Hematopoietic multipotent progenitor cell (in vitro differentiated cells): ENCODE results near the gene PRMT9. TPM values are rescaled to one million over a fixed set of nuclear protein-coding genes. Genes with fewer than 3 reads are reported as not detected.

Source experiments
- DNase-seq, 3 donors: peaks; one replicate each; pipeline ENCODE4 v3.0.0-alpha.2; 2011 to 2015; ENCODE audit warnings: low read depth in 2 of 3, low spot score in 2 of 3
- total RNA-seq: library from RNA; depleted of rRNA; stranded (reverse); fragments of >200 nt; gene quantifications from one replicate; pipeline ENCODE4 v1.2.3, GENCODE V29; 2012

PRMT9 gene
- total RNA-seq, 1 donor: 11.3 TPM

DNA sequence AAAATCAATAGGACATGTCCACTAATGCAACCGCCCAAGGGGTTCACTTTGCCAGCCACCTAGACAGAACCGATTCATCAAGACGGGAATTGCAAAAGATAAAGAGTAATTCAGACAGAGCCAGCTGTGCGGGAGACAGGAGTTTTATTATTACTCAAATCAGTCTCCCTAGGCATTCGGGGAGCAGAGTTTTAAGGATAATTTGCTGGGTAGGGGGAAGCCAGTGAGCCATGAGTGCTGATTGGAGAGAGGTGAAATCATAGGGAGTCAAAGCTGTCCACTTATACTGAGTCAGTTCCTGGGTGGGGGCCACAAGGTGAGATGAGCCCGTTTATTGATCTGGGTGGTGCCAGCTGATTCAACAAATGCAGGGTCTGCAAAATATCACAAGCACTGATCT, 58.2 kb downstream of the PRMT9 start:
- DNase-seq: no peak

DNA sequence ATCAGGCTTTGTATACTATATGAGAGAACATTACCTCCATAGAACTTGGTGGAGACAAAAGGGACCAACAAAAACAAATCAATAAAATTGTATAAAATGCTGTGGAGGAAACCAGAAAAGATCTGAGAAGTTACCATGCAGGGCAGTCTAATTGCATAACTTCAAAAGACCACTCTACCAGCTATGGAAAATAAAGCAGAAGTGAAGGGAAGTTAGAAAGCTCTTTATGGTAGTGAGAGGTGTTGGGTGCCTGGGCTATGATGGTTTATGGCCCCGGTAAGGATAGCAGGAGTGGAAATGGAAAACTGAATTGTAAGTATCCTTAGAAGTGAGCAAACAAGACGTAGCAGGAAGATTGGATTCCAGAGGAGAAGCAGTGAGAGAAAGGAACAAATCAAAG, 63.6 kb downstream of the PRMT9 start:
- no peak for DNase-seq

DNA sequence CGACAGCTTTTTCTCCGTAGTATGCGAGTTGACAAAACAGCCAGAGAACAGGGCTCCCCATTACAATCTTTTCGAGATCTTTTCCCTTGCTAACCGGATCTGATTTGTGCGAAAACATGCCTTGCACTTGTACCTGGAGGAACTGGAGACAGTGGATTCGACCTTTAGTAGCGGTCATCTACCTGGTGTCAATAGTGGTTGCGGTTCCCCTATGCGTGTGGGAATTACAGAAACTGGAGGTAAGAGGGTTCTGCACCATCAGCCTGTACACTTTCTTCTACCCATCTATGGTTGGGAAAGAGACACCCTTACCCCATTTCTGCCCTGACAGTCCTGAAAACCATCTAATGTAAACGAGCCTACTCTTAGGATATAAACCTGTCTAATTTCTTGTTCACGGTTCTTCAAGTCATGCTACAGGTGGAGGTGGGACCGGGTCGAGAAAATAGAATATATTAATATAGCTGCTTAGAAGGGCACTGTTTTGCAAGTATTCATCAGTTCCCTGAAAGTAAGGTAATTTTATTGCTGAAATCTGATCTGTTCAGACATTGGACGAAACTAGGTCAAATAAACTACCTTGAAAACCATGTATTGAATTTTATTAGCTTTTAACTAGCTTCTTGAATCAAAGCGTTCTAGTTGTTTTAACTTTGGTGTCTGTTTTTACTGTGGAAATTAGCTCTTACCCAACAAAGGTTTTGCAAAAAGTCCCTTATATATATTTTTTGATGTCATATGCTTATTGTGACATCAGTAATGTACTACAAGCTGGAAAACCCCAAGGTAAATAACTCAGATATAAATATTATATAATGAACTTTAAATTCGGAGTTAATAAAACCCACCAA, 65.9 kb downstream of the PRMT9 start:
- DNase-seq: peak in 1 of 3 donors; percentile 13

GRCh38 chr4:147617173-147617840, 66.7 kb downstream of the PRMT9 start, which contains the start of gene TMEM184C:
TMEM184C (plus strand) TSS chr4:147617397; CDS start chr4:147617957, 560 bp downstream.
- DNase-seq: peak; percentile 95 to 99 (median 96)

DNA sequence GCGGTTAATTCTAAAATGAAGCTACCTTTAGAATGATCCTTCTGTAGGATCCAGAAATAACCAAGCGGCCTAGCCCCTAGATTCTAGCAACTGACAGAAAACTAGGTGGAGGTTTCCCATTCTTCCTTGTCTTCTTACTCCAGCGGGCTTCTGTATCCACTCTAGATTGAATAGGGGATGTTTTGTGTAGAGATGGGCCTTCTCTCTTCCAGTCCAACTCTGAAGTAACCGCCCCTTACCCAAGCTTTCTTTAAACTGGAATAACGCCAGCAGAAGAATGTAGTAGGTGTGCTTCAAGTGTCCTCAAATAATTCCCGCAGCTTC, 67.2 kb downstream of the PRMT9 start:
- DNase-seq: no peak

- DNase-seq: no peak
These were observed 73.3 kb downstream of the PRMT9 start for GRCh38 chr4:147610686-147611085.

DNA sequence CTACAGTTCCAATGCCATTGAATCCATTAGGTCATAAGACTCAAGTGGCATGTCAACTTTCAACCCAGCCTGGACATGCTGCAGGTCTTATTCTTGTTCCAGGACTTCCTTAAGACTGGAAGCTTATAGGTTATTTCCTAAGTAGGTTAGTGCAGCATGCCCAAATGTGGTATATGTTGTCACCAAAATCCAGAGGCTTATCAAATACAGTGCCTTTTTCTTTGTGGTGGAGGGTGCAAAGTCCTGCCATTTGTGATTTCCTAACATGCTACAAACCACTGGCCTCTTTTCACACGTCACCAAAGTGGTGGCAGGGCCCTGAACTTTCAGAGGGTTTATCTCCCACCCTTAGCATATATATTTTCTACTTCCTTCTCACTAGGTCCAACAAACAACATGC, 76.5 kb downstream of the PRMT9 start:
- no peak for DNase-seq

- no peak for DNase-seq
These were observed 78.5 kb downstream of the PRMT9 start for GRCh38 chr4:147605499-147605898.

DNA sequence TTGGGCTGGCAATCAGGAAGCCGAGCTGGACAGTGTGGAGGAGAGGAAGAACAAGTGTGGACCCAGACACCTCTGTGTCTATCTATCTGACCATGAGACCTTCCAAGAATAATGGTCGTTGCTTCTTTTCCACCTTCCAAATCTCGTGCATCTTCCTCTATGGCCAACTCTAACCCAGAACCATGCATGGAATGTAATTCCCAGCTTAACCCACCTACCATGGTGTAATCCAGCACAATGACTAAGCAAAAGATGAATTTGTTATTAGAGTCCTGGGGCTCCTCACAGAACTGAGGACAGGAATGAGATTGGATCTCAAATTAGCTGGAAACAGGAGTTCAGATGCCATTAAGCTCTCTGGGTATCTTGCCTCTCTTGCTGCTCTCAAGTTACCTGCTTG, 84.2 kb downstream of the PRMT9 start:
- DNase-seq: no peak

GRCh38 chr4:147599206-147599605, 84.8 kb downstream of the PRMT9 start:
- no peak for DNase-seq

- DNase-seq: no peak
These were observed 86.4 kb downstream of the PRMT9 start for GRCh38 chr4:147597561-147597960.

GRCh38 chr4:147596981-147597380, 87.0 kb downstream of the PRMT9 start:
- no peak for DNase-seq

DNA sequence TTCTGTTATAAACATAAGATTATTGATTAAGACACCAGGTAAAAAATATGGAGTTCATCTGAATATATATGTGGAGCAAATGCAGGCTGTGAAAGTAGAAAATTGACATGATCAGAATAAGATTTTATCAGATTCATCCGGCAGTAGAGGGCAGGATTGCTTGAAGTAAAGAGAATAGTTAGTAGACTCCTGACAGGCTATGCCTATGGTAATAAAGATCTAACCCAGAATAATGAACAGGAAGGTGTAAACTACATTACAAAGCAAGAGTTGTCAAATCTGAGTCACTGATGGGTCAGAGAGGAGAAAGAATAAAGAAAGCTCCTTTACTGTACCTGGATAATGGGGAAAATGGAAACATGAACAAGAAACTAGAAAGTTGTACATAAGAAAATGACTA, 87.6 kb downstream of the PRMT9 start:
- DNase-seq: peak in 2 of 3 donors; percentile 6 to 23

DNA sequence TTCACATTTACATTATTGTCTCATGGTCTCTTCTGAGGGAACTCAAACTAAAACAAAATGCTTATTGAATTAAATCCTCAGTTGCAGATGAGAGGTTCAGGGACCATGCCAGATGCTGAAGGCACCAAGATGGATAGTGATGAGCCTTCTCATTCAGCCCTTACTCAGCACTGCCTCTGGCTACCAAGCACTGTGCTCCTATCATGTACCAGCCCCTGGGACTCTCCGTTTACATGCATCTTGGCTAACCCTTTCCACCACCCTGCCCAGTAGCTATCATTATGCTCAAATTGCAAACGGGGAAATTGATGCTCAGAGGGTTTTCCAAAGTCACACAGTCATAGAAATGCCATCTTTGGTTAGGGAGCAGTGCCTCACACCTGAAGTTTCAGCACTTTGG, 89.4 kb downstream of the PRMT9 start:
- no peak for DNase-seq

DNA sequence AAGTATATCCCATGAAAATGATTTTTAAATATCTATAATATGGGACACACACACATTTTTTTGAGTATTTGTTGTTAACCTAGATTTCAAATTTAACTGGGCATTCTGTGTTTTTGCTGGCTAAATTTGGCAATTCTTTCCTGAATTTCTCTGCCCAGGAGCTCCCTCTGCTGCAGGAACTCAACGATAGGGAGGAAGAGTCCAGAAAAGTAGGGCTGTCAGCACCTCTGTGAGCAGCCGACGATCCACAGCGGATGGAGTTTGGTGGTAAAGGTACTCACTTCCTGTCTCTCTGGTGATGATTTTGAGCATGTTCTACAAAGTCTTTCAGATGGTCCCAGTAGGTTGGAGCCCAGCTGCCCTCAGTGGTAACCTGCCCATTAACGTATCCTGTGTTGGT, 89.9 kb downstream of the PRMT9 start:
- DNase-seq: no peak

DNA sequence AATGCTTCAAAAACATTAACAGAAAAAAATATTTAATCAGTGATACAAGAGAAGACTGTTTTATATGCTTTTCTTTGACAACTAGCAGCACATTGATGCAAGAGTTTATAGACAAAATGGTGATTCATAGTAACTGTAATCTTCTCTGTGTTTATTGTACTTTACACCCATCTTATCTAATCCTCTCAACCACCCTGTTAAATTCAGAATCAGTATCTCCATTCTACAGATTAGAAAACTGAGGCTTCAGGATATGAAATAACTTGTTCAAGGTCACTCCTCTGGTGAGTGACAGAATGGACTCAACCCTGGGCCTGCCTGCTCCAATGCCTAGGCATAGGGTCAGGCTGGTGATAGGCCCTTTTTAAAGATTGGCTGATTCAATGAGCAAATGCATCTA, 92.9 kb downstream of the PRMT9 start:
- DNase-seq: no peak

- DNase-seq: peak in 2 of 3 donors; percentile 41 to 73
These were observed 93.6 kb downstream of the PRMT9 start for GRCh38 chr4:147590249-147590920.

DNA sequence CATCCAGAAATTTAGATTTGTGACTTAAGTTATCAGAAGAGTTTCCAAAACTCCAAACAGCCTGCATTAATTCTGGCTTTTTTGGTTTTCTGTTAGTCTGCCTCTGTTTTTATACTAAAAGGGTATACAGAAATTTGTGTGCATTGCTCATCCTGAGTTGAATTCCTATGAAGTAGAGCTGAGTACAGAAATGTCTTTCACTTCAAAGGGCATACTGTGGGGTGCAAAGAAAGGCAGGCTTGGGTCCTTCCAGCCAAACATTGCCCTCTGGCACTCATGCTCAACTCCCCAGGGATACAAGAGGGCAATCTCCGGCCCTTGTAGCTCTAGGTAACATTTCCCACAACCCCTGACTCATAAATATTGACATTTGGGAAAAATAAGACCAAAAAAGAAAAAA, 94.4 kb downstream of the PRMT9 start:
- DNase-seq: no peak
